Glomerular endothelial cell (primary cell): ENCODE measurements around the gene RAB24. TPM values are rescaled to one million over a fixed set of nuclear protein-coding genes. Genes with fewer than 3 reads are reported as not detected.
"Not testable (repeated sequence)": the region's sequence is repeated elsewhere in the genome, so short reads cannot be mapped to it uniquely, and the experiment has no call there.

Source experiments
- DNase-seq: peaks from one replicate; pipeline ENCODE4 v3.0.0-alpha.2; 2011; ENCODE audit warnings: low read depth, low spot score; ENCODE audit errors: extremely low read depth
- total RNA-seq: library from RNA; depleted of rRNA; stranded (reverse); fragments of >200 nt; gene quantifications from 2 replicates; pipeline ENCODE4 v1.2.3, GENCODE V29; 2015

The RAB24 gene
- total RNA-seq, 1 donor from 2014 or later, result 30.8 TPM

DNA sequence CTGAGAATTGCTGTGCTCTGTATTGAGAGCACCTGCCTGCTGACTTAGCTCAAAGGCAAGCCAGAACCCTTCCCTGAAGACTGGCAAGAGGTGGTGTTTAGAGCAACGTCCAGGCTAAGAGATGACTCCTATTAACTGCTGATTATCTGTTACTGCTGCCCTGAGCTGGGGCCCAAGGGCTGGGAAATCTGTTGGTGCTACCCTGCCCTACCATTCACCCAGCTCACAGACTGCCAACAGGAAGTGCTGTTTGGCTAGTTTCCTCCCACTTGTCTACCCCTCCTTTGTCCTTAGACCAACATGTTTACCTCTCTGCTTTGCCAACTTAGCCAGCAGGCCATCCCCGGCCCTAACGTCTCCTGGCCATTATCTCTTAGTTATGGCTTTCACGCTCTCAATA, 6.9 kb downstream of the RAB24 start:
- DNase-seq, result no peak

DNA sequence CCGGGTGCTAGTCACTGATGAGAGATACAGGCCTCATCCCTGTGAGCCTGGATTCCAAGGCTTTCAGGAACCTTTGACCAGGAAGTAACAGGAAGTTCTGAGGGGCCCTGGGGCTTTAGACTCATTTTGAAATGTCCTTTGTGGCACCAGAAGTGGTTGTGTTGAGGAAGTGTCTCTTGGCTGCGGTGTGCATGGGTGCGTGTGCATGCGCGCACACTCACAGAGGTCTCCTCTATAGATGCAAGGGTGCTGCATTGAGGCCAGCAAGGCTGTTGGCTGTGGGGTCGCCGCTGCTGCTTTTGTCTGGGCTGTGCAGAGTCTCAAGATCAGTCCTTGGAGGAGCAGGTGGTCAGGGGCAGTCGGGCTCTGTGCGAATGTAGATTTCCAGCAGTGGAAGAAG, 7.6 kb downstream of the RAB24 start:
- DNase-seq, result no peak

DNA sequence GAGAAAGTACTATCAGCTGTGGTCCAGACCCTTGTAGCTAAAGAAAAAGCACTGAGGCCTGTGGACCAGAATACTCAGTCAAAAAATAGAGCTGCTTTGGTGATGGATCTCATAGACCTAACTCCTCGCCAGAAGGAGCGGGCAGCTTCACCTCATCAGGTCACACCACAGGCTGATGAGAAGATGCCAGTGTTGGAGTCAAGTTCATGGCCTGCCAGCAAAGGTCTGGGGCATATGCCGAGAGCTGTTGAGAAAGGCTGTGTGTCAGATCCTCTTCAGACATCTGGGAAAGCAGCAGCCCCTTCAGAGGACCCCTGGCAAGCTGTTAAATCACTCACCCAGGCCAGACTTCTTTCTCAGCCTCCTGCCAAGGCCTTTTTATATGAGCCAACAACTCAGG, 8.9 kb downstream of the RAB24 start:
- no peak for DNase-seq

DNA sequence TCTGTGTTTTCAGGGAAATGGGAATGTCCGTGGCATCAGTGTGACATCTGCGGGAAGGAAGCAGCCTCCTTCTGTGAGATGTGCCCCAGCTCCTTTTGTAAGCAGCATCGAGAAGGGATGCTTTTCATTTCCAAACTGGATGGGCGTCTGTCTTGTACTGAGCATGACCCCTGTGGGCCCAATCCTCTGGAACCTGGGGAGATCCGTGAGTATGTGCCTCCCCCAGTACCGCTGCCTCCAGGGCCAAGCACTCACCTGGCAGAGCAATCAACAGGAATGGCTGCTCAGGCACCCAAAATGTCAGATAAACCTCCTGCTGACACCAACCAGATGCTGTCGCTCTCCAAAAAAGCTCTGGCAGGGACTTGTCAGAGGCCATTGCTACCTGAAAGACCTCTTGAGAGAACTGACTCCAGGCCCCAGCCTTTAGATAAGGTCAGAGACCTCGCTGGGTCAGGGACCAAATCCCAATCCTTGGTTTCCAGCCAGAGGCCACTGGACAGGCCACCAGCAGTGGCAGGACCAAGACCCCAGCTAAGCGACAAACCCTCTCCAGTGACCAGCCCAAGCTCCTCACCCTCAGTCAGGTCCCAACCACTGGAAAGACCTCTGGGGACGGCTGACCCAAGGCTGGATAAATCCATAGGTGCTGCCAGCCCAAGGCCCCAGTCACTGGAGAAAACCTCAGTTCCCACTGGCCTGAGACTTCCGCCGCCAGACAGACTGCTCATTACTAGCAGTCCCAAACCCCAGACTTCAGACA, 9.5 kb downstream of the RAB24 start:
- DNase-seq, result no peak

DNA sequence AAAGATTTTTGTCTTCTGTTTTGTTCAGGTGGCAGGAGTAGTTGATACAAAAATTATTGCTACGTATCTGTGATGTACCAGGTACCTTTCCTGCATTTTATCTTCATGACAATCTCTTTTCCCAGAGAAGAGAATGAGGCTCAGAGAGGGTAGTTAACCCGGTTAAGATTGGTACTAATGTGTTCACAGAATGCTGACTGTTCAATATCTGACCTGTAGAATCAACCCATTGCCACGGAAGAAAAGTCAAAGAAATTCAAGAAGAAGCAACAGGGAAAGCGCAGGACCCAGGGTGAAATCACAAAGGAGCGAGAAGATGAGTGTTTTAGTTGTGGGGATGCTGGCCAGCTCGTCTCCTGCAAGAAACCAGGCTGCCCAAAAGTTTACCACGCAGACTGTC, 11.8 kb downstream of the RAB24 start:
- no peak for DNase-seq

DNA sequence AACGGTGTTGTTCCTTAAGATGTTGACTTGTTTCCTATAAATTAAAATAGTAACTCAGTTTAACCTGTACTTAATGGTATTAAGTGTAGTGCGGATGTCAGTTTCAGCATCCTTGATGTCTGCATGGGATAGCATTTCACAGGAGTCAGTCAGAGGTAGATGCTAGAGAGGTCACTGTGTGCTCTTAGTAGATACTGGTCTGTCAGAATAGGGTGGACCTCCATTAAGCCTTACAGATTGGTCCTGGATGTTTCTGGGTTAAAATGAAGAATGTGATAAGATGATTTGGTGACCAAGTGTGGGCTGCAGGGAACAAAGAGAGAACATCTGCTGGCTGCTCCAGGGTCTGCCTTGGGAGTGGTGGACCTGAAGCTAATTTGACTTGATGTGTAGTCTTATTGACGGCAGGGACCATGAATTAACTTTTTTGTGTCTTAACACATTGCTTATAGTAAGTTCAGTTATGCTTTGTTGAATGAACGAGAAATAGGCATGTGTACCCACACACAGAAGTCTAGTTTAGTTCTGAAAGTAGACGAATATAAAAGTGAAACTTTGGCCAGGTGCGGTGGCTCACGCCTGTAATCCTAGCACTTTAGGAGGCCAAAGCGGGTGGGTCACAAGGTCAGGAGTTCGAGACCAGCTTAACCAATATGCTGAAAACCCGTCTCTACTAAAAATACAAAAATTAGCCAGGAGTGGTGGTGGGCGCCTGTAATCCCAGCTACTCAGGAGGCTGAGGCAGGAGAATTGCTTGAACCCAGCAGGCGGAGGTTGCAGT, 12.5 kb downstream of the RAB24 start:
- DNase-seq, result no peak

DNA sequence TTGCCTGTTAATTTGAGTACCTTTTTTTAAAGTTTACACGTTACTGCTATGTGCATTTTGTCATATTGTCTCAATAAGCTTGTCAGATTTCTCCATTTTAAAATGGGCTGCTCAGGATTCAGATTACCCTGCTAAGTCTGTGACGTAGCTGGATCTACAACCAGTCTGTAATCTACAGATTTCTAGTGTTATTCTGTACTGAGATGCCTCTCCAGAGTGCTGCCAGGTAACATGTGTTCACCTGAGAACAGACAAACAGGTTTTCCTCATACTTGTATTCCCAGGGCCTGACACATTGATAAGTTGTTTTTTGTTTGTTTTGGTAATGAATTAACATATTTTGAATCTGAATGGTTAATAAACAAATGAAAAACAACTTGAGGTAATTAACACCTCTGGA, 15.3 kb downstream of the RAB24 start:
- DNase-seq, result no peak

DNA sequence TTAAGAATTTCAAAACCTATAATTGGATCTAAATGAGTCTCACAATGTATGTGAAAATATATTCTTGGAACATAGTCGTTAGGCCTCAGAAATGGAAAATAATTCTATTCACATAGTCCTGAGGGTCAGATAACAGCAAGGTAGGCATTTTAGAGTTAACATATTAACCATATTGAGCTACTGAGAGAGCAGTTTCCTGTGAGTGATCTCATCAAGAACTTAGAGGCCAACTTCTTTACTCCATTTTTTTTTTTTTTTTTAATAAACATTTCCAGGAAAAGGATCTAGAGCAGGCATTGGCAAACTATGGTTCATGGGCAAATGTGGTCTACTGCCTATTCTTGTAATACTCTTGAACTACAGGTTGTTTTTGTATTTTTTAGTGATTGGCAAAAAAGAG, 26.6 kb downstream of the RAB24 start:
- DNase-seq, result no peak

DNA sequence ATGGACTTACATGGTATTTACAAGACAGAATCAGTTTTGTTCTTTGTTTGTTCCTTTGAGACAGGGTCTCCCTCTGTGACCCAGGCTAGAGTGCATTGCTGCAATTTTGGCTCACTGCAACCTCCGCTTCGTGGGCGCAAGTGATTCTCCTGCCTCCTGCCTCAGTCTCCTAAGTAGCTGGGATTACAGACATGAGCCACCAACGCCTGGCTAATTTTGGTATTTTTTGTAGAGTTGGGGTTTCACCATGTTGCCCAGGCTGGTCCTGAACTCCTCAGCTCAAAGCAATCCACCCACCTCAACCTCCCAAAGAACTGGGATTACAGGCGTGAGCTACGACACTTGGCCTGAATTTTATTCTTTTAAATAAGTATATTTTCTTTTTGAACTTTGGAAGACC, 27.6 kb downstream of the RAB24 start:
- no peak for DNase-seq

DNA sequence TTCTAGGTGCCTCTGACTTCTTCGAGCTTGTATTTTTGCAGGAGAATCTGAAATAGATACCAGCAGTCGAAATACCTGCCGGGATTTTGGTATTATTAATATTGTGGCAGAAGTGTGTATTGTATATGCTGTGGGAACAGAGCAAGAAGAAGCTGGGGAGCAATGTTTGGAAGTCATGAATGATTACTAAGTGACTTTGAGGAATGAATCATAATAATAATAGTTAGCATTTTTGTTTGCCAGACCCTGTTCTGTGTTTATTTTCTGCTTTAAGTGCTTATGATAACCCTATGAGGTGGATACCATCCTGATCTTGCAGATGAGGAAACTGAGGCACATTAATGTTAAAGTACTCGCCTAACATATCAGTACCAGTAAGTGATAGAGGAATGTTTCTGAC, 32.4 kb downstream of the RAB24 start:
- DNase-seq, result no peak

DNA sequence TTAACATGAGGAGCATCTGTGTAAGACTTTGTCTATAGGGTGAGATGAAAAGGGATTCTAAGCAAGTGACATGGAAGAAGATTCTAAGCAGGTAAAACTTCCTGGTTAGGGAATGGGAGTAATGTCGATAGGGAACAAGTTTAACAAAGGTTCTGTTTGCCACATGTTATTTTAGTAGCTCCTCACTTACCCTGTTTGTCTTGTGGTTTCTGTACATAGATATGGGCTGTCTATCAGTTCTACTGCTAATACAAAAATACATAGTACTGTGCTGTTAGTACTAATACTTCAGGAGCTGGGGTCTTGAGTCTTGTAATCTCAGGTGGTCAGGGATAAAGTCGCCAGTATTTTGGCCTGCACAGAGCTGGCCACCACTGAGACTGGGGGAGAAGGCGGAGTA, 32.9 kb downstream of the RAB24 start:
- no peak for DNase-seq

DNA sequence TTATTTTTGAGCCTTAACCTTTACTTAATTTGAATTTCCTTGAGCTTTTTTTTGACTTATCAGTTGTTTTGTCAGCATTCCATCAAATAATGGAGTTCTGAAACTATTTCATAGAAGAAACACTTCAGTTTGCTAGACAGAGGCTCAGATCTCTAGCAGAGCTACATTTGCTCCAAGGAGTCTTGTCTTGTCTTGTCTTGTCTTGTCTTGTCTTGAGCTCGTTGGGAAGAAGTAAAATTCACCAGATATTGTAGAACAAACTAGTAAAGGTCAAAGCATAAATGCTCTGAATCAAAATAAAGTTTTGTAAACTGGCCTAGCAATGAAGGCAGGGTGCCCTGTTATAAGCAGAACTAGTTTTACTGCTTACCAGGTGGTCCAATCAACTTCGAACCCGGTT, 33.5 kb downstream of the RAB24 start:
- DNase-seq, result no peak

DNA sequence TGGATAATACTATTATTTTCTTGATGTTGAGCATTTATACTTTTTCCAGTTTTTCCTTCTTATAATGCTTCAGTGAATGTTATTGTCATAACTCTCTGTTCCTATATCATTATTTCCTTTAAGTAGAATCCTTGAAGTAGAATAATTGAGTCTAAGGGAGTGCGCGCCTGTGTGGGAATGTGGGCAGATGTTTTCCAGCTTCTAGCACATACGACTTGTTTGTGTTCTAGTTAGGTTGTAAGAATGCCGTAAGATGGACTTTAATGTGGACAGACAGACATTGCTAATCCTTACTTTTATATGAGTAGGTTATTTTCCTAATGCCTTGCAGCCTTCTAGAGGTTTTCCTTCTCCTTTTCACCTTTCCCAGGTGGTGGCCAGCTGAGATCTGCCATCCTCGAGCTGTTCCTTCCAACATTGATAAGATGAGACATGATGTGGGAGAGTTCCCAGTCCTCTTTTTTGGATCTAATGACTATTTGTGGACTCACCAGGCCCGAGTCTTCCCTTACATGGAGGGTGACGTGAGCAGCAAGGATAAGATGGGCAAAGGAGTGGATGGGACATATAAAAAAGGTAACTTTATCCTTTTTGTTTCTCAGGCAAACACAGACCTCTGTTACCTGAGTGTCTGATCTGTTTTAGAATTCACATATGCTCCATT, 34.2 kb downstream of the RAB24 start:
- no peak for DNase-seq

DNA sequence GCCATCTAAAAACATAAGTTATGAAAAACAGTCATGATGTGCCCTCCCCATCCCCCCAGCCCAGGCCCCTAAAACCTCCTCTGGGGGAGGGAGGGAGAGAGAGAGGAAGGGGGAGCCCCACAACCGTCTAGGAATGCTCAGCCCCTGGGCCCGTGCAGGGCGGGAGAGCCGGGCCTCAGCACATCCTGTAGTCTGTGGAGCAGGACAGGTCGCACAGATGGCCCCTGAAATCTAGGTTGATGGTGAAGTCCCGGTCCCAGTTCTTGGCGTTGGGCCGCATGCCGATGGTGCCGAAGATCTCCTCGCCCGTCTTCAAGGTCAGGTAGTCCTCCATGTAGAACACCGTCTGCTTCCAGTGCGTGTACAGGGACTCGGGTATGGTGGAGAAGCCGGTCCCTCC, 38.1 kb downstream of the RAB24 start:
- no peak for DNase-seq

DNA sequence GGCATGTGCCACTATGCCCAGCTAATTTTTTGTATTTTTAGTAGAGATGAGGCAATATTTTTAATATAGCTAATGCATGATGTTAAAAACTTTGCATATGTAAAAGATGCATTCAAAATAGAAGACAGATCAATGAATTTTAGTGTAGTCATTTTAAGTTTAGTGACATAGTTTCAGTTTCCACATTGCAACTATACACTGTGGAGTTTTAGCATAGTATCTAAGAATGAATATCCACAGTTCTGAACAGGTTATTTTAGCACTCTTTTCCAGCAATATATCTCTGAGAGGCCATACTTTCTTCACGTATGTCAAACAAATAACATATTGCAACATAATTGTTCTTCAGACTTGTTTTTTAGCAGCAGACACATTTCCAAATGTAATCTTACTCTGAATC, 39.3 kb downstream of the RAB24 start:
- DNase-seq, result no peak

DNA sequence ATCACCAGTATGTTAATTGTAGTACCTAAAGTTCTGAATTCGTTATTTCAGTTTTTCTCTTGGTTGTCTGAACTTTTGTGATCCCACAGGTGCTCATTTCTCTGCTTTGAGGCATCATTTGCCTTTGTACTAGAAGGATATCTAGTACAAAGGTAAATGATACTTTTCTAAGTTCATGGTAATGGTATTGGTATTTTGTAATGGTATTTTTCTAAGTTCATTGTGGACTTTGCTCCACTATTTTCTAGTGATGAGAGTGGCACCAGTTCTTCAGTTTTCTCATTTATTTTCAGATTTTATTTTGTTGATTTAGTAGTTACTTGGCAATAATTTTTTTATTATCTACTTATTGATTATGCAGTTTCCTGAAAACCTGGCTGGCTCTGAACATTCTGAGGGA, 42.0 kb downstream of the RAB24 start:
- no peak for DNase-seq

DNA sequence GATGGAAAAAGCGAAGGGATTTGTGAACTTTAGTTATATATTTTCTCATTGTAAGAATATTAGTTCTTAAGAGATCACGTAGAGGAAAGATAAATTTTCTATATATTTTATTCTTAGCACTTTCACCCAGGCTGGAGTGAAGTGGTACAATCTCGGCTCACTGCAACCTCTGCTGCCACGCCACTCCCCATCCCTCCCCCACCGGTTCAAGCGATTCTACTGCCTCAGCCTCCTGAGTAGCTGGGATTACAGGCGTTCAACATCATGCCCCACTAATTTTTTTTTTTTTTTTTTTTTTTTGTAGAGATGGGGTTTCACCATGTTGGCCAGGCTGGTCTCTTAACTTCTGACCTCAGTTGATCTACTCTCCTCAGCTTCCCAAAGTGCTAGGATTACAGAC, 42.6 kb downstream of the RAB24 start:
- no peak for DNase-seq

DNA sequence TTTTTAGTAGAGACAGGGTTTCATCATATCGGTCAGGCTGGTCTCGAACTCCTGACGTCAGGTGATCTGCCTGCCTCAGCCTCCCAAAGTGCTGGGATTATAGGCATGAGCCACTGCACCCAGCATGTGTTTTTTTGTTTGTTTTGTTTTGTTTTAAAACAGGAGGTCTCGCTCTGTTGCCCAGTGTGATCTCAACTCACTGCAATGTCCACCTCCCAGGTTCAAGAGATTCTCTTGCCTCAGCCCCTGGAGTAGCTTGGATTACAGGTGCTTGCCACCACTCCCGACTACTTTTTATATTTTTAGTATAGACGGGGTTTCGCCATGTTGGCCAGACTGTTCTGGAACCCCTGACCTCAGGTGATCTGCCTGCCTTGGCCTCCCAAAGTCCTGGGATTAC, 44.8 kb downstream of the RAB24 start:
- DNase-seq, result not testable (repeated sequence)

DNA sequence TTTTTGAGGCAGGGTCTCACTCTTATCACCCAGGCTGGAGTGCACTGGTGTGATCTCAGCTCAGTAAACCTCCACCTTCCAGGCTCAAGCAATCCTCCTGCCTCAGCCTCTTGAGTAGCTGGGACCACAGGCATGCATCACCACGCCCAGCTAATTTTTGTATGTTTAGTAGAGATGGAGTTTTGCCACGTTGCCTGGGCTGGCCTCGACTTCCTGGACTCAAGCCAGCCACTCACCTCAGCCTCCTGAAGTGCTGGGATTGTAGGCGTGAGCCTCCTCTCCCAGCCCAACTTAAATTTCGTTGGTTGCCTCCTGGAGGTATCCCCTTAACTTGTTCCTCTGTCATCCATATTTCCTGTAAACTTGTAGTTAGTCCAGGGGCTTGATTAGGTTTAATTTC, 47.2 kb downstream of the RAB24 start:
- DNase-seq, result no peak

DNA sequence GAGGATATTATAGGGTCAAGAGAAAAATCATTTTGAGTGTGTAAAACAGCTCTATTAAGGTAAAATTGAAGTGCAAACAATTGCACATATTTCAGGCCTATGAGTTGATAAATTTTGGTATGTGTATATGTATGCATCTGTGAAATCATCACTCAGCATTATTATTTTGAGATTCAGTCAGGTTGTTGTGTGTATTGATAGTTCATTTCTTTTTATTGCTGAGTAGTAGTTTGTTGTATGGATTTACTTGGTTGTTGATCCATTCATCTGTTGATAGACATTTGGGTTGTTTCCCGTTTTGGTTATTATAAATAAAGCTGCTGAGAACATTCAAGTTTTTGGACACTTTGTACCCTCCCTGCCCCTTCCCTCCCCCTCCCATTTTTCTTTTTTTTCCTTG, 50.3 kb downstream of the RAB24 start:
- DNase-seq, result no peak
